NOMO-1 treated with dmso at 0.1 percent for 144 hours (cell line): ENCODE results near the gene PRR27.

ENCODE experiments used
- DNase-seq: peaks from one replicate; lab custom pipeline; 2025; ENCODE audit not compliant: unreplicated experiment; lab: John Stamatoyannopoulos, UW

PRR27 gene

GRCh38 chr4:70153937-70154336 is at the start of gene PRR27:
Gene PRR27 (plus strand): TSS chr4:70154237. CDS start chr4:70154376, 139 bp downstream.
- no peak for DNase-seq

GRCh38 chr4:70110917-70111316 is 43.1 kb upstream of the PRR27 start:
- DNase-seq: no peak

GRCh38 chr4:70113656-70114055 is 40.4 kb upstream of the PRR27 start:
- DNase-seq: no peak

DNA sequence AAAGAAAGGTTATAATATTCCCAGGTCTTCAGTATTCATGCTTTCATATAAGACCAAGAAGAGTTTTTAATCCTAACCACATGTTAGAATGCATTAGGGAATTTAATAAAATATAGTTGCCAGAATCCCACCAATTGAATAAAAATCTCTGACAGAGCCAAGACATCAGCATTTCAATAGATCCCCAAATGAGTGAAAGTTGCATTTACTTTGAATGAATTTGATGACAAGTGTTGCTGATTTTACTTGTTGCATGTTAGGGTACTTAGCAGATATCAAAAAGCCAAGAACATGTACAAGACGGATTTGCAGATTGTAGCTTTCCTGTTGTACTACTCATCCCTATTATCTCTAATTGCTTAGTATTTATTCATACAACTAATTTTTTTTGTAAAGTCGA is 39.9 kb upstream of the PRR27 start:
- no peak for DNase-seq

GRCh38 chr4:70120323-70120722 is 33.7 kb upstream of the PRR27 start:
- DNase-seq: no peak

DNA sequence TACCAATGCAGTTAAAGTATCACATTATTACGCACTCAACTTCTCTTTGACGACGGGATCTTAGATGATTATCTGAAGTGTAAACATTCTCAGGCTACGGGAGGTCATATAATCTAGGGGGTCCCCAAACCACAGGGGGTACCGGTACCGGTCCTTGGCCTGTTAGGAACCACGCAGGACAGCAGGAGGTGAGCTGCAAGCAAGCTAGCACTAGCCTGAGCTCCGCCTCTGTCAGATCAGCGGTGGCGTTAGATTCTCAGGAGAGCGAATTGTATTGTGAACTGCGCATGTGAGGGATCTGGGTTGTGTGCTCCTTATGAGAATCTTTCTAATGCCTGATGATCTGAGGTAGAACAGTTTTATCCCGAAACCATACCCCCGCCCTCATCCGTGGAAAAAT is 20.6 kb upstream of the PRR27 start:
- DNase-seq: no peak

GRCh38 chr4:70138751-70139150 is 15.3 kb upstream of the PRR27 start:
- DNase-seq: no peak

- no peak for DNase-seq
Observed at GRCh38 chr4:70151271-70151670, 2.8 kb upstream of the PRR27 start.

DNA sequence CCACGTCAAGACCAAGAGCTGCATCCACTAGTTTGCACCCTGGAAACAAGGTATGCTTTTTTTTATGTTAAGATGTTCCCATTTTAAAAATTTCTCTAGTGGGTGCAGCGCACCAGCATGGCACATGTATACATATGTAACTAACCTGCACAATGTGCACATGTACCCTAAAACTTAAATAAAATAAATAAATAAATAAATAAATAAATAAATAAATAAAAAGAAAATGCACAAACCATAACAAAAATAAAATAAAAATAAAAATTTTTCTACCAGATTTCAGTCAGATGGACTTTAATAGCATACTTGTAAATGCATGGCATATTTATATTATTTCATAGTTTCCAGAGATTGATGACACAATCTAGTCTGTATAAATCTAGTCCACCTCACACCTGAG is 1.9 kb upstream of the PRR27 start:
- DNase-seq: no peak

GRCh38 chr4:70158576-70158975 is 4.5 kb downstream of the PRR27 start:
- DNase-seq: no peak

DNA sequence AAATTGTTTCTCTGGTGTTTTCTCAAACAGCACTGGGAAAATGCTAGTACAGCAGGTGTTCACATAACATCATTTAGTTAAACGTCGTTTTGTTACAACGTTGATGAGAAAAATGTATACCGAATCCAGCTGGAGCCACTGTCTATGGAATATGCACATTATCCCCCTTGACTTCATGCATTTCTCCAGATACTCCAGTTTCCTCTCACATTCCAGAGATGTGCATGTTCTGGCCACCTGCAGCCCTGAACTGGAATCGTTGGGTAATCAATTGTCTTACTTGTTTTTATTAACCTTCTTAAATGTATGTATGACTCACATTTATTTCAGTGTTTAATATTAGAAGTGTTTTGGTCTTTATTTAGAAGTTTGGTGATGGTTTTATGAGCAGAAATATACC is 23.1 kb downstream of the PRR27 start:
- DNase-seq: no peak

GRCh38 chr4:70178075-70178660 is 24.1 kb downstream of the PRR27 start:
- DNase-seq: no peak

GRCh38 chr4:70179811-70180210 is 25.8 kb downstream of the PRR27 start:
- DNase-seq: no peak

- no peak for DNase-seq
Observed at GRCh38 chr4:70181864-70182263, 27.8 kb downstream of the PRR27 start.

- DNase-seq: no peak
Observed at GRCh38 chr4:70182517-70183167, 28.6 kb downstream of the PRR27 start.

DNA sequence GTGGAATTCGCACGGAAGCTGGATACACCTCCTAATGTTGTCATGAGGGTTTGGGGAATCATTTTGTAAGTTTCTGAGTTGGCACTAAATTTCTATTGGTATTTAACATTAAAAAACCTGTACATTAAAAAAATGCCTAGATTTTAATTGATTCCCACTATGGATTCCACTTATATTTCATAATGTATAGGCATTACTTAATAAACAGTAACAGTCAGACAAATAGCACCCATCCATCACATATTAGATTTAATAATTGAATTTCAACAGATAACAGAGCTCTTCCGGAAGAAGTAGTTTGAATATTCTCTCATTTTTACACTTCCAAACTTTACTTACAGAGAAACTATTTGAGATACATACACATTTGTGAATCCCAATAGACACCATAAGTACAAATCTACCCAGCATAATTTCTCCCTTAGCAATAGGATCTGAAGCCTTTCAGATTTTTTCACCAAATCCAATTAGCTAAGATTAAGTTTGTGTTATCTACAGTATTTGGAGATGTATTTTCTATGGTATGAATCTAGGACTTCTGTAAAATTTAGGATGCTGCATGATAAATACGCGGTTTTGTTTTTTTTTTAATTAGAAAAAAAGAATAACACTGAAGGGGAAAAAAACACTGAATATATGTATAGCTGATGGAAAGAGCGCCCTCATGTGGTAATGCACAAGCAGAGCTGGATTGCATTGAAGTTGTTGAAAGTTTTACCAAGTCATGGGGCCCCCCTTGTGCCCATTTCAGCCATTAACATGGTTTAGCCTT is 29.3 kb downstream of the PRR27 start:
- DNase-seq: no peak

- no peak for DNase-seq
Observed at GRCh38 chr4:70183940-70184246, 29.9 kb downstream of the PRR27 start.

- no peak for DNase-seq
Observed at GRCh38 chr4:70187216-70187615, 33.2 kb downstream of the PRR27 start.

GRCh38 chr4:70190579-70190978 is 36.5 kb downstream of the PRR27 start:
- no peak for DNase-seq

GRCh38 chr4:70191647-70192046 is 37.6 kb downstream of the PRR27 start:
- no peak for DNase-seq

GRCh38 chr4:70192895-70193294 is 38.9 kb downstream of the PRR27 start:
- DNase-seq: no peak

- DNase-seq: no peak
Observed at GRCh38 chr4:70195425-70195824, 41.4 kb downstream of the PRR27 start, which contains the start of gene ODAM. Gene ODAM (plus strand): TSS chr4:70195725. CDS start chr4:70196544, 819 bp downstream.
